Stomach smooth muscle (tissue), 2 donors: ENCODE results near the gene HHIP.

Experiments
- H3K27ac ChIP-seq: one replicate; pipeline ENCODE4 v1.7.0; 2013; ENCODE audit warnings: mild to moderate bottlenecking, low read length, inconsistent platforms
- H3K27me3 ChIP-seq, 2 donors: one replicate each; pipeline ENCODE4 v1.7.0; 2013; ENCODE audit warnings: low read length in 2 of 2; ENCODE audit not compliant: insufficient read depth in 2 of 2, control insufficient read depth in 1 of 2
- H3K36me3 ChIP-seq, 2 donors: one replicate each; pipeline ENCODE4 v1.7.0; 2013; ENCODE audit warnings: low read length in 2 of 2; ENCODE audit not compliant: control insufficient read depth in 2 of 2, insufficient read depth in 2 of 2
- H3K4me1 ChIP-seq: one replicate; pipeline ENCODE4 v1.7.0; 2013; ENCODE audit warnings: low read length; ENCODE audit not compliant: control insufficient read depth, insufficient read depth
- H3K4me3 ChIP-seq, 2 donors: one replicate each; pipeline ENCODE4 v1.7.0; 2013; ENCODE audit warnings: low read length in 2 of 2
- H3K9ac ChIP-seq, 2 donors: one replicate each; pipeline ENCODE4 v1.7.0; 2013; ENCODE audit warnings: low read length in 2 of 2, mild to moderate bottlenecking in 1 of 2
- H3K9me3 ChIP-seq, 2 donors: one replicate each; pipeline ENCODE4 v1.7.0; 2013; ENCODE audit warnings: low read length in 2 of 2; ENCODE audit not compliant: control insufficient read depth in 2 of 2
- donor health status: healthy.
- donor health status: Pancreatic carcinoma.

The HHIP gene

DNA sequence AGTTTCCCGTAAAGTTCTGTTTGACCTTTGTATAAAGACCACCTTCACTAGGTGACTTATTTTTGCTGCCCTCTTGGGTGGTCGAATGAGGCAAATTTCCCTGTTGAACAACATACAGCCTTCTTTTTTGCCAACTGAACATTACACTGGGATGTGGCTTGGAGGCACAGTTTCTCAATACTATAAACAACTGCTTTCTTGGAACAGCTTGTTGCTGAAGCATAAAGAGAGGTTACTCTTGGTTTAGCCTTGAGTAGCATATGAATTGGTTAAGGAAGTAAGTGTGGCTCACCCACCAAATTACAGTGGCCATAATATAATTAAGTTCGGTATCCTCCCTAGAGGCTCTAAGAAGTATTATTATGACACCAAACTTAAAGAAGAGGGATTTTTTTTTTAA lies 40.0 kb downstream of the HHIP start:
- no peaks in the 10 kb centered on the region for H3K36me3 ChIP-seq
- no peaks in the 10 kb centered on the region for H3K27me3 ChIP-seq
- no peak overlapping the region for H3K9ac ChIP-seq
- H3K9me3 ChIP-seq, result no peaks in the 10 kb centered on the region
- H3K4me3 ChIP-seq, result no peak overlapping the region
- no peak overlapping the region for H3K27ac ChIP-seq
- no peaks in the 10 kb centered on the region for H3K4me1 ChIP-seq

DNA sequence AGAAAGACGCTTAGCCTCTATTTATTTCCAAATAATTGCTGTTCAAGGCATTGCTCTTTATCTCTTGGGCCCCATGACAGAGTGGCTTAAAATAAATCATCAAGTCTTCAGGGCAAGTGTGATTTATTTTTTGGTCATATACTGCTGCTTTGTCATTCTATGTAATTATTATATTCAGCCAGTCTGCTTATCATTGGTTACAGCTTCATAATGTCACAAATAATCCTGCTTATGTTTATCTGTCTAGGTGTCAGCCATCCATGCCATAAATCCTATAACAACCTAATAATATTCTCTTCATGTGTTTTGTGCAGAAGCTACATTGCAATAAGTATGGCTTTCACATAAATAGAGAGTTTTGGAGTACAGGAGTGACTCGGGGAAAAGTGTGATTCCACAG lies 41.0 kb downstream of the HHIP start:
- H3K27me3 ChIP-seq, result no peaks in the 10 kb centered on the region
- no peaks in the 10 kb centered on the region for H3K36me3 ChIP-seq
- H3K9me3 ChIP-seq, result no peaks in the 10 kb centered on the region
- H3K4me3 ChIP-seq, result no peak overlapping the region
- no peaks in the 10 kb centered on the region for H3K4me1 ChIP-seq
- H3K27ac ChIP-seq, result no peak overlapping the region
- H3K9ac ChIP-seq, result no peak overlapping the region

DNA sequence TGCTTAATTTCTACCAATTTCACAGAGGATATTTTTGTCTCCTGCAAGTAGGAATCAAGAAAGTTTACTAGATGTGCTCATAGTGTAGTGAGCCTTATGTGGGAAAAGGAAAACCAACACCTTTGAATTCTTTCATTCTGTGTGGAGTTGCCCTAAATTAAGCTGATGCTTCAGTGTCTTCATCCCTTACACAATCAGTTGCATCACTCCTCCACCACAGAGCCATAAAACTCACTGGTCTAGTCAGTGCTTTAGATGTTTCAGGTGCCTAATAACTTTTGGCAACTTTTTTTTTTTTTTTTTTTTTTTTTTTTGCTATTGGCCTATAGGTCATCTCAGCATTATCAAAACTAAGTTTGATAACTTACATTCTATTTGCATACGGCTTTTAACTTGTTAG lies 41.5 kb downstream of the HHIP start:
- Histone ChIP-seq H3K36me3 (no peaks in the 10 kb centered on the region), H3K4me1 (no peaks in the 10 kb centered on the region), H3K27ac (no peak overlapping the region), H3K9me3 (no peaks in the 10 kb centered on the region), H3K27me3 (no peaks in the 10 kb centered on the region), H3K4me3 (no peak overlapping the region), H3K9ac (no peak overlapping the region)

DNA sequence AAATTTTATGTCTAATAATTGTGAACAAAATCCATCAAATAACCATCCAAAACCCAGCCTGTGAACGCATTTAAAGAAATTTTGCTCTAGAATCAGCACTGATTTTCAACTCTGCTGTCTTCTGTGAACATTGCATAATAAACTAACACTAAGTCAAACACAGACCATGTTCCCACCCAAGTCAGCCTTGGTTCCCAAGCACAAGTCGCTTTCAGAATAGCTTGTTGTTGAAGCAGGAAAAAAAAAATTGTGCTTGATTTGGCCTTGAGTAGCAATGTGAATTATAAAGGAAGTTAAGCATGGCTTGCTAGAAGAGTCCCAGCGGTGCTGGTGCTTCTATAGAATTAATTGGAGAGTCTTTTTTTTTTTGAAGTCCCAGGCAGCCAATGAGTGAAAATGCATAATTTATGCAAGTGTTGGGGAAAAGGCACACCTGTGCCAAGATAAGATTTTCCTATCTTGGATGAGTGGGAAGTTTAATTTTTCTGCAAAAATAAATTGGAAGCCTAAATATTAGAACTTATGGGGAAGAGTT lies 42.1 kb downstream of the HHIP start:
- Histone ChIP-seq H3K4me3 (no peak overlapping the region), H3K36me3 (no peaks in the 10 kb centered on the region), H3K9me3 (no peaks in the 10 kb centered on the region), H3K4me1 (no peaks in the 10 kb centered on the region), H3K27ac (no peak overlapping the region), H3K9ac (no peak overlapping the region), H3K27me3 (no peaks in the 10 kb centered on the region)

DNA sequence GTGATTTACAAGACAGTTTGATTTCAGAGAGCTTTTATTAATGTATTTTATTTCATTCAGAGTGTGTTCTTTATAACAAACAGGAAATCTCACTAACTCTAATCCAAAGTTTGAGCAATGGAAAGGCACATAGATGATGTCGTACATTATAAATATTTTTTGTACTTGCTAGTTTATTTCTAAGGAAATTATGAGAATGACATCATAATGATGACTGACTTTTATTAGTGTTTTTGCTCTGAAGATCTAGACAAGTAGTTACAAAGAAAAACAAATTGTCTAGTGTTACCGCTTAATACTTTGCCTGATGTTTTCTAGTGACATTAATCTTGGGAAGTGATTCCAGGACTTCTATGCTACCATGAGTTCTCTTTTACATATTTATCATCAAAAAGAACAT lies 43.2 kb downstream of the HHIP start:
- H3K9me3 ChIP-seq, result no peaks in the 10 kb centered on the region
- no peak overlapping the region for H3K9ac ChIP-seq
- H3K4me3 ChIP-seq, result no peak overlapping the region
- H3K27ac ChIP-seq, result no peak overlapping the region
- no peaks in the 10 kb centered on the region for H3K4me1 ChIP-seq
- H3K27me3 ChIP-seq, result no peaks in the 10 kb centered on the region
- no peaks in the 10 kb centered on the region for H3K36me3 ChIP-seq

DNA sequence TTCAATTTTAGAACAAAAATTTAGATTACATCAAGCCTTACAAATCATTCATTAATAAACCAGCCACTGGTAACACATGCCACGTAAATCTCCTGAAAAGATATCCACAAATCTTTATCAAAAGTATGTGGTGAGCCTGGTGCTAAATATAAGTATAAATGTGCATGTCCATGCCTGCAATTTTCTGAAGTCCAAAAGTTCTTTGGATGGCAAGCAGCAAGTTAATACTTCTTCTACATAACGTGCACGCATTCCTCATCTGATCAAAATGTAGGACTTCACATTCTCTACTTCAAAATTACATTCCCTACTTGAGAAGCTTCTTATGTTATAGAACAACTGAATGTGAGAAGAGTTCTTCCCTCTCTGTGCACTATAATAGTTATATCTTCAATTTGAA lies 49.8 kb downstream of the HHIP start:
- Histone ChIP-seq H3K27me3 (no peaks in the 10 kb centered on the region), H3K27ac (no peak overlapping the region), H3K4me1 (no peaks in the 10 kb centered on the region), H3K9me3 (no peaks in the 10 kb centered on the region), H3K4me3 (no peak overlapping the region), H3K36me3 (no peaks in the 10 kb centered on the region), H3K9ac (no peak overlapping the region)

DNA sequence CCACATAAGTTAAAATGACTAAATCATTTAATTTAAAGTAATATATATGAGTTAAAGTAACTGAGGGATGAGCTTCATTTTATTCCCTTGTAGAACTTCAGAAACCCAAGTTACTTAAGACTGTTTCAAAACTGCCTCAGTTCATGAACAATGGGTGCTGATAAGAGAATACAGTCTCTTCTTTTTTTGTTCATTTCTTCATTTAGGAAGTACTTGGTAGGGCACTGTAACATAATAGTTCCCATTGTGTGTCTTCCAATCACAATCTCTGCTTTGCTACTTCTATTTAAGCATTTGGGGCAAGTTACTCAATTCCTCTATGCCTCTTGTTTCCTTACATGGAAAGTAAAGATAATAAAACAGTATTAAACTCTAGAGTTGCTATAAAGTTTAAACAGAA lies 50.4 kb downstream of the HHIP start:
- H3K4me1 ChIP-seq, result no peaks in the 10 kb centered on the region
- H3K9ac ChIP-seq, result no peak overlapping the region
- no peaks in the 10 kb centered on the region for H3K27me3 ChIP-seq
- H3K36me3 ChIP-seq, result no peaks in the 10 kb centered on the region
- H3K9me3 ChIP-seq, result no peaks in the 10 kb centered on the region
- no peak overlapping the region for H3K4me3 ChIP-seq
- no peak overlapping the region for H3K27ac ChIP-seq

DNA sequence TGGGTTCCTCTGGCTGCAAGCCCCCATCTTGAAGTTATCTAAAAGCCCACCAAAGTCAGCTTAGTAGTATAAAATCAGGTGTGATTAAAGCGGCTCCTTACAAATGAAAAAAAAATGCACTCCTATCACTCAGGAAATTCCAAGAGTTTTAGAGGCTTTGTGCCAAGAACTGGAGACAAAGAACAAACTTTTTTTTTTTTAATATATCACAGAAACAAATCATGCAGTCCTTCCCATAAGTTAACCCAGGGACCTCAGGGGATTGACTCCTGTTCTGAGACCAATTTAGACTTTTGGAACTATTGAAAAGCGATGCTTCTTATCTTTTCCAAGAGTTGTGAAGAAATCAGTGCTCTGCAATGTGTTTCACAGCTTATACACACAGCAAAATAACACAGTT lies 53.6 kb downstream of the HHIP start:
- H3K4me3 ChIP-seq, result no peak overlapping the region
- H3K9ac ChIP-seq, result no peak overlapping the region
- no peaks in the 10 kb centered on the region for H3K9me3 ChIP-seq
- no peaks in the 10 kb centered on the region for H3K27me3 ChIP-seq
- H3K36me3 ChIP-seq, result no peaks in the 10 kb centered on the region
- no peak overlapping the region for H3K27ac ChIP-seq
- H3K4me1 ChIP-seq, result no peaks in the 10 kb centered on the region

DNA sequence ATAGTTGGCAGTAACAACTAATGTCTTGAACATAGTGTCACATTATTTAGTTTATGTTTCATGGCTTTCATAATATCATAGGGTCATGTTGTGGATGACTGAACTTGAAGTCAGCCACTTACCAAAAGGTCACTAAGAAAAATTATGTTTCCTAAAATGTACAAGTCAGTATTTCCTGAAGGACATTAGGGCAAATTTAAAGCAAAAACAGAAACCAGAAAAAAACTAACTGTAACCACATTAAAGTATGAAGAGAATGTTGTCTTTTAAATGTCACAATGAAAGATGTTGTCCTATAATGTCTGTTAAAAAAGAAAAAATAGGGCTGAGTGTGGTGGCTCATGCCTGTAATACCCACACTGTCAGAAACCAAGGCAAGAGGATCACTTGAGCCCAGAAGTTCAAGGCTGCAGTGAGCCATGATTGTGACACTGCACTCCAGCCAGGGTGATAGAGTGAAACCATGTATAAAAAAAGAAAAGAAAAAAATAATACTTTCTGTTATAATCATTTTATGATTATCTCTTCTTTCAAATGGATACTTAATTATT lies 55.8 kb downstream of the HHIP start:
- Histone ChIP-seq H3K4me3 (no peak overlapping the region), H3K9ac (no peak overlapping the region), H3K4me1 (no peaks in the 10 kb centered on the region), H3K27me3 (no peaks in the 10 kb centered on the region), H3K36me3 (no peaks in the 10 kb centered on the region), H3K9me3 (no peaks in the 10 kb centered on the region), H3K27ac (no peak overlapping the region)

DNA sequence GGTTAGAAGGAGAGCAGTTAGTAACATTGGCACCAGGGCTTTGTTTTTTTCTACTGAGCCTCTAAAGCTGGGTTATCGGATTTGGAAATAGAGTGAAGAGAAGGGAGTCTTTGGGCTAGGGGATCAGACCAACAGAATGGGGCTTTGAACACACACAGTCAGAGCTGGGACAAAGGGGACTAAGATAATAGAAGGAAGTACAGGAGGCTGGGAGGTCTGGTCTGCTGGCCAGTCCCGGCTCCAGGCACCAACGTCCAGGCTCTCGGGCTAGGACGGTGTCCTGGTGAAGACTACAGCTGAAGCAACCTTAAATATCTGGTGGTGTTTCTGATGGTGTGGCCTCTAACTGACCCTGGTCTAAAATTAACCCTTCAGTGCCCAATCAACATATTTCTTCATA lies 57.5 kb downstream of the HHIP start:
- Histone ChIP-seq H3K9me3 (no peaks in the 10 kb centered on the region), H3K36me3 (no peaks in the 10 kb centered on the region), H3K4me1 (no peaks in the 10 kb centered on the region), H3K27me3 (no peaks in the 10 kb centered on the region), H3K9ac (no peak overlapping the region), H3K27ac (no peak overlapping the region), H3K4me3 (no peak overlapping the region)

DNA sequence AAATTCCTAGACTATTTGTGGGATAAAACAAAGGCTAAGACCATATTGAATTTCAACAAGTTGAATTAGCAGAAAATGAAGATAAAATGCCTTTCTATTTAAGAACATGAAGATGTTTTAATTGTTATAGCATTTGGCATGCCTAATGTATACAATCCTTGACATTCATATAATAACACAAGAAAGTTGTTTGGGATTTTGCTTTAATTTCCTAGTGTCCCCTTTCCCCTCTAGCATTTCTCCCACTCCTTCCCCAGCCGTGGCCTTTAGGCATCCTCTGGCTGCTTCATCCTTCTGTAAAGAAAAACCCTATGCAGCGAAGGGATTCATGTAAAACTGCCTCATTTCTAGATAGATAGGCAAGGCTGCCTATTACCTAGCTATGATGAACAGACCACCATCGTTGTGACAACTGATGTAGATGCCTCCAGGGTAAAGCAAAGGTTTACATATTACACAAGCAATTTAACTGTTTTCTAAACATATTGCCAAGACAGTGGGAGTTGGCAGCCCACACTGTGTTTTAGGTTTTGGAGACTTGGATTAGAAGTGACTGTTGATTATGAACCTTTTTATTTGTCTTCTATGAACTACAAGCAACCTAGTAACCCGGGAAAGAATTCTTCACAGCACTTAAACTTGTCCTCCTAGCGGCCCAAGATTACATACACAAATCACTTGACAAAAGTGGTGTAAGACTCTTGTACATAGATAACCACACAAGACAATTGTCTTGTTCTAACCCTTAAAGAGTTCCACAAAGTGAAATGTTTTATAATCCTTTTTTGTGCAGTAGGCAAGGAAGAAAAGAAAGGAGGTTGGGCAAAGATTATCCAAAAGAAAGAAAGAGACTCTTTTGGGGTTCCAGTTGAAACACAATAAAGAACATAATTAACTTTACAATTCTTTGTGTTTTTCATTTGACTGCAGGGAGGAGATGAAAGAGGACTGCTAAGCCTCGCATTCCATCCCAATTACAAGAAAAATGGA lies 59.9 kb downstream of the HHIP start:
- Histone ChIP-seq H3K4me1 (no peaks in the 10 kb centered on the region), H3K9me3 (no peaks in the 10 kb centered on the region), H3K9ac (no peak overlapping the region), H3K4me3 (no peak overlapping the region), H3K27ac (no peak overlapping the region), H3K36me3 (no peaks in the 10 kb centered on the region), H3K27me3 (no peaks in the 10 kb centered on the region)
